Epidermal melanocyte (primary cell): ENCODE results near the gene FBXO3.
A peak's percentile ranks its signal among the peaks of the same experiment; 100 is the strongest.

Source experiments
- DNase-seq: peaks from one replicate; pipeline ENCODE4 v3.0.0; 2011; ENCODE audit warnings: low spot score; ENCODE audit not compliant: insufficient read length

FBXO3 gene

GRCh38 chr11:33772870-33773269 lies 1.4 kb downstream of the FBXO3 start:
- no peak for DNase-seq

DNA sequence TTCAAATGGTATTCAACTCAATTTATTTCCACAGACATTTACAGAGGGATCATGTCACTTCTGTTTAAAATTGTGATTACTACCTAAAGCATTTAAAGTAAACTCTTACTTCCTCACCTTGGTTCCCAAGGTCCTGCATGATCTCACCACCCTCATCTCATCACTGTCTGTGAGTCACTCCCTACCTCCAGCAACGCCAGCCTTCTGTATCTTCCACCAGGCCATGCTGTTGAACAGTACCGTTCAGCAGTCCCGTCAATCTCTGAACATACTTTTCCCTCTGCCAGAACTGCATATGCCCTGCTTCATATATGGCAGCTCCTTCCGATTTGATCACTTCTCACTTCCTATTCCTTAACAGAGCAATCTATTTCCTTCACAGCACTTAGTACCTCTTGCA lies 2.0 kb downstream of the FBXO3 start:
- no peak for DNase-seq

- DNase-seq: no peak
Observed at GRCh38 chr11:33770236-33770635, 4.1 kb downstream of the FBXO3 start.

- DNase-seq: no peak
Observed at GRCh38 chr11:33769542-33769941, 4.8 kb downstream of the FBXO3 start.

- no peak for DNase-seq
Observed at GRCh38 chr11:33767624-33768023, 6.7 kb downstream of the FBXO3 start.

GRCh38 chr11:33766085-33766484 lies 8.2 kb downstream of the FBXO3 start:
- no peak for DNase-seq

DNA sequence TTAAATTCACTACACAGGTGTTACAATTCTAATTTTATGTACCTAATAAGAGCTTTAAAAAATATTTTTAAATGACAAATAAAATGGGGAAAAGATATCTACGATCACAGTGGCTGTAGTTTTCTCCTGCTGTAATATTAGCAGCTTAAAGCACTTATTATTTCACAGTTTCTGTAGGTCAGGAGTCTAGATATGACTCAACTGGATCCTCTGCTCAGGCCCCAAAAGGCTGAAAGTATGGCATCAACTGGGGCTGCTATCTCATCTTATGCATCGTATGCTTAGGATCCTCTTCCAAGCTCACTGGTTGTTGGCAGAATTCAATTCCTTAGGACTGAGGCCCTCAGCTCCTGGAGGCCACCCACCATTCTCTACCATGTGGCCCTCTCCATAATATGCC lies 12.8 kb downstream of the FBXO3 start:
- DNase-seq: no peak

DNA sequence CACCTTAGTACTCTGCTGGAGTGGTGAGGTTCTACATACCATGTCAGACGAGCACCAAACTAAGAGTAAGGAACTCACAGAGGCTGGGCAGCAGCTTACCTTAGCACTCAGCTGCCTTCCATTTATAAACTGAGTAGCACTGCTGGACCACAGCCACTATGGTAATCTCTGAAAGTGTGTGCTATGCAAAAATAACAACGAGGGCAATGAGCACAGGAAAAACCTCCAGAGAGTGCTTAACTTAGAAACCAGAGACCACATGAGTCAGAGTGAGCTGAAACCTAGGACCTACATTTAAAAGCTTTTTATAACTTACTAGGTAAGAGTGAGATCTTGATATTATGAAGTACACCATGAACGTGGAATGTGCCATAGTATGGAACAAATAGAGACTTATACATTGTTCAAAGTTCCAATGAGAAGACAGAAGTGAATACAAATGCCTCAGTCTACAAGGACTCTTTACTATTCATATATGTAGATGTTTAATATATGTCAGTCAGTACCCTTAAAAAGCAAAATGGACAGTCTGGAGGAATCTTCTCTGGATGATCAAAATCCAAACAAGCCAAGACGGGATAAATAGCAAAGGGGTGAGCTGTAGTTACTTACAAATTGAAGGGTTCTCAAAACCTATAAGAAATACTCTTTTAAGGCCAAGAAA lies 20.9 kb downstream of the FBXO3 start:
- DNase-seq: no peak

DNA sequence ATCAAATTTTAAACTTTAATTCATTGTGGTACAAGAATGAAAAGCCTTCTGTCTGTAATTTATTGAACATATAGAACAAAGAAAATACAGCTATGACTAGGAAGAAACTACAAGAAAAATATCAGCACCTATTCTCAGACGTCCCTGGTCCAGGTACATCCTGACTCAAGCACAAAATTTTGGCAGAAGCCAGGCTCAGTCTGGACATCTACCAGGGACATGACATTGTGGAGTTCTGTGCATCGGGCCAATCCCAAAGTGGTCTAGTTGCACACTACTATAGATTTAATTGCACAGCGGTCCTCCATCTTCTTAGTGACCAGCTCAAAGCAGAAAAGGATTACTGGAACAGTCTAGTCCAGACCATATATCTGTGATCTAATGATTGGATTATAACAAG lies 22.4 kb downstream of the FBXO3 start:
- DNase-seq: no peak

DNA sequence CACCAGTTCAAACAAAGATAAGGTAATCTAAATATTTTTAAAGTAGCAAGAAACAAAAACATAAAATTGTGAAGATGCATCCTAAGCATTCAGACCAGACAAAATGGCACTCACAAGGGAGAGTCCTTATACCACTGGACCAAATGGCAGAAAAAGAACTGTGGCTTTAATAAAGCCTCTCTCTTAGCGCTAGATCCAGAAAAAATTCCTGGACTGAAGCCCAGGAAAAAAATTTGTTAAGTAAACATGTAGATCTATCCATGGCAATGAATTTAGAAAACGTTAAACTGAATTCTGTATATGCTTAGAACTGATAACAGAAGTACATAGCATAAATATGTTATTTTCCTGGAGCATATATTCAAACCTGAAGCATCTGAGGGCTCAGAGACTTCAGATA lies 26.3 kb downstream of the FBXO3 start:
- DNase-seq: no peak

DNA sequence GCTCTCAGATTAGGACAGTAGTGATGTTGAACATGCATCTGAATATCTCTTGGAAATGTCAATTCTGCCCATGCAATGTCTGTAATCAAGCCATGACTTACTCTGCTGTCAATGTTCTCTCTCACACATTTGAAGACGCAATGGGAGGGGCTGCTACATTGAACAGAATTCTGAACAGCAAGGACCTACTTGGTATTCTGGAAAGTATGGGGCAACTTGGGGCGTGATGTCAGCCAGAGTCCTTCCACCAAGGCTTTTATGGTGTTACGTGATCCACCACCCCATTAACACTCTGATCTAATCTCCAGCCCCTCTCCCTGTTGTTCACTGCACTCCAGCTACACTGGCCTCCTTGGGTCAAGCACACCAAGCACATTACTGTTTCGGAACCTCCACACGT lies 31.0 kb downstream of the FBXO3 start:
- DNase-seq: no peak

GRCh38 chr11:33742249-33742851 lies 32.0 kb downstream of the FBXO3 start:
- no peak for DNase-seq

DNA sequence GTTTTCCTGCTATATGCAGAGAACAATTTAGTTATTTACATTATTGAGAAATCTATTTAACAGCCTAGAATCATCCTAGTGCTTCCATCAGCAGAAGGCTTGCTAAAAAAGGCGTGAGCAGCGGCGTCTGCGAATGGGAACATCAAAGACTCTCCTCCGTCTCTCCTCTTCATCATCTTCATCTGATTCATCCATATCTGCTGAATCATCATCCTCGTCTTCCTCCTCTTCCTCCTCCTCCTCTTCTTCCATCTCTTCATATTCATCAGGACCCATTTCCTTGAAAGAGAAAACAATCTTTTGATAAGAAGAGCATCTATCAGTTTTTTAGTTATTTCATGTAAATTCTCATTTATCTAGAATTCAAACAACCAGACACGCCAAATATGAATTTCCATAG lies 32.5 kb downstream of the FBXO3 start:
- no peak for DNase-seq

GRCh38 chr11:33737362-33737821 lies 36.9 kb downstream of the FBXO3 start:
- DNase-seq: no peak

GRCh38 chr11:33736148-33736812 lies 38.0 kb downstream of the FBXO3 start, which contains the start of gene CD59:
TSS of gene CD59 (minus strand) at chr11:33736423. CDS start at chr11:33722445, 13,978 bp downstream.
- DNase-seq: peak; percentile 85

DNA sequence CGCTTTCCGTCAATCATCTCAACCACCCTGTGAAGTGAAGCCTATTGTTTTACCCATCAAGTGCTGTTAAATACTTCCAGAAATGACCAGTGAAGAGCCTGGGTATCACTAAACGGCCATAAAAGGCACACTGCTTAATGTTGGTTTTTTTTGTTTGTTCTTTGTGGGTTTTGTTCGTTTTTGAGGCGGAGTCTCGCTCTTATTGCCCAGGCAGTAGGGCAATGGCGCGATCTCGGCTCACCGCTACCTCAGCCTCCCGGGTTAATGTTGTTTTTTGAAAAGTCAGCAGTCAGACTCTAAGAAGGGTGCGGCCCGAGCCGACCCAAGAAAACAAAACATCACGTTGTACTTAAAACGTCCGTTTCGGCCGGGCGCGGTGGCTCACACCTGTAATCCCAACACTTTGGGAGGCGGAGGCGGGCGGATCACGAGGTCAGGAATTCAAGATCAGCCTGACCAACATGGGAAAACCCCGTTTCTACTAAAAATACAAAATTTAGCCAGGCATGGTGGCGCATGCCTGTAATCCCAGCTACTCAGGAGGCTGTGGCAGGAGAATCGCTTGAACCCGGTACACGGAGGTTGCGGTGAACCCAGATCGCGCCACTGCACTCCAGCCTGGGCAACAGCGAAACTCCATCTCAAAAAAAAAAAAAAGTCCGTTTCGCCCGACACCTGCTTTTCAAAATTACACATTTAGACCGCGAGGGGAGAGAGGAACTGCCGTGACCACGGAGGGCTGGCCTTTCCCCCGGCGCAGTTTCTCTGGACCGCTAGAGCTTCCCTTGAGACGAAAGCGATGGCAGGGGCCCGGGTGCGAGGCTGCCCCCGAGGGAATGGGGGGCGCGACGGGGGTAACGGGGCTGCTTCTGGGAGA lies 38.8 kb downstream of the FBXO3 start:
- DNase-seq: no peak

DNA sequence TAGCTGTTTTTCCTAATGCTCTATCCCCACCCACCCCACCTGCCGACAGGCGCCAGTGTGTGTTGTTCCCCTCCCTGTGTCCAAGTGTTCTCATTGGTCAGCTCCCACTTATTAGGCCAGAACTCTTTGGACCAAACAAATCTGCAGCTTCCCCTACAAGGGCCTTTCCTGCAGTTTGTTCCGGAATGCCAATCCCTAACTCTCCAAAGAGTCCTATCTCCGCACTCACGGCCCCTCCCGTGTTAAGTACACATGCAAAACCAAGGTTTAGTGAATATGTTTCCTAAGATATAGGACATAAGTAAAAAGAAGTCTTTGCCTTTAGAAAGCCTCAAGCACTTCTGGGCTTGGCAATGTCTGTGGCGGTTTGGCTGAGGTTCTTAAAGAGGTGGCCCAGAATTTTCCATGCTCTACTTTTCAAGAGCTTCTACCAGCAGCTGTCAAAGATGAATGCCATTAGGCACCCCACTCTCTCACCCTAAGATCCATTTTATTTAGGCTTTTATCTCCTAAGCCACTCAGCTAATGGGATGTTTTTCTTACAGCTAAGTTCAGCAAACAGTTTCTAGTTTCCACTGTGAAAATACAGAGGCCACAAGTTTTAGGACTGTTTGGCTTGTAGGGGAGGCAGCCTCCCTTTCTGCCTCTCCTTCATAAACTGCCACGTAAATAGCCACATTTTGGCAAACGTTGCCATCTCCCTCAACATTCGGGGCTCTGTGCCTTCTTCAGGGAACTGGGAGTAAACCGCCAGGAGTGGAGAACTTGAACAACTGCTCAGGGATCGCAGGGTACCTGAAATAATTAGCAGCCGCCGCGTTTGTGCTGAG lies 39.7 kb downstream of the FBXO3 start:
- DNase-seq: no peak

GRCh38 chr11:33733980-33734379 lies 40.3 kb downstream of the FBXO3 start:
- DNase-seq: no peak

DNA sequence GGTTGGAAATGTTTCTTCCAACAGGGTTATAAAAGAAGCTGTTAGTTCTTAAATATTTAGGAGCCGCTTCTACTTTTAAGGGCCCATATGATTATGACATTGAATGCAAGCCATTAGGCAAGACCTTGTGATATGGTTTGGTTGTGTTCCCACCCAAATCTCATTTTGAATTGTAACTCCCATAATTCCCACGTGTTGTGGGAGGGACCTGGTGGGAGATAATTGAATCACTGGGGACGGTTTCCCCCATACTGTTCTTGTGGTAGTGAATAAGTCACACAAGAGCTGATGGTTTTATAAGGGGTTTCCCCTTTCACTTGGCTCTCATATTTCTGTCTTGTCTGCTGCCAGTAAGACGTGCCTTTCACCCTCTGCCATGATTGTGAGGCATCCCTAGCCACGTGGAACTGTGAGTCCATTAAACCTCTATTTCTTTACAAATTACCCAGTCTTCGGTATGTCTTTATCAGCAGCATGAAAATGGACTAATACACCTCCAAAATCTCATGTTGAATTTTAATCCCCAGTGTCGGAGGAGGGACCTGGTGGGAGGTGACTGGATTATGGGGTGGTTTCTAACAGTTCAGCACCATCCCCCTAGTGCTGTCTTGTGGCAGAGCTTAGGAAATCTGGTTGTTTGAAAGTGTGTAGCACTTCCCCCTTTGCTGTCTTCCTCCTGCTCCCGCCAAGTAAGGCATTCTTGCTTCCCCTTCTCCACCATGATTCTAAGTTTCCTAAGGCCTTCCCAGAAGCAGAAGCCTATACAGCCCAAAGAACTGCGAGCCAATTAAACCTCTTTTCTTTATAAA lies 42.4 kb downstream of the FBXO3 start:
- no peak for DNase-seq

DNA sequence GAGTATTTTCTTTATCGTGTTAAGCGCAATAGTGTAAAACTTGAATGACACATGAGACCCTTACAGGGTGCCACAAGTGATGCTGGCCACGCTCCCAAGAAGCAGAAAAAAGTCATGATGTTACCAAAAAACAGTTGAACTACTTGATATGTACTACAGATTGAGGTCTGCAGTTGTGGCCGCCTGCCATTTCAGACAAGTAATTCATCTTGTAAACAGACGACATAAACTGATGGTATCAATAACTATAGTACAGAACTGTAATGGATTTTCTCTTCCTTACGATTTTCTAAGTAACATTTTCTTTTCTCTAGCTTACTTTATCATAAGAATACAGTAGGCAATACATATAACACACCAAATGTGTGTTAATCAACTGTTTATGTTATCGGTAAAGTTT lies 43.6 kb downstream of the FBXO3 start:
- DNase-seq: no peak
